ENCODE data around the gene EPS15. TPM values are rescaled to one million over a fixed set of nuclear protein-coding genes. Genes with fewer than 3 reads are reported as not detected.
"Not testable (repeated sequence)": the region's sequence is repeated elsewhere in the genome, so short reads cannot be mapped to it uniquely, and the experiment has no call there.

EPS15 gene
- total RNA-seq, 2 donors from 2014 or later, result 40.3 to 55.8 TPM

DNA sequence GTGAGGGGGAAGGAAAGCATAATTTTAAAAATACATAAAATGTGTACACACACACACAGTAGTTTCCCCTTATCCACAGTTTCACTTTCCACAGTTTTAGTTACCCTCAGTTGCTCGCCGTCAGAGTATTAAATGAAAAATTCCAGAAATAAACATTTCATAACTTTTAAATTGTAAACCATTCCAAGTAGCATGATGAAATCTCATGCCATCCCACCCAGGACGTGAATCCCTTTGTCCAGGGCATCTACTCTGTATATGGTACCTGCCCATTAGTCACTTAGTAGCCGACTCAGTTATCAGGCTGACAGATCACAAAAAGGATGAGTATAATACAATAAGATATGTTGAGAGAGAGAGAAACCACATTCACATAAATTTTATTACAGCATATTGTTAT lies 36.2 kb downstream of the EPS15 start:
- no peaks in the 10 kb centered on the region for H3K4me1 ChIP-seq
- no peaks in the 10 kb centered on the region for H3K27me3 ChIP-seq
- DNase-seq, result no peak
- no peak for TF ChIP-seq CTCF (IDR thresholded peaks at IDR 0.05)
- H3K27ac ChIP-seq, result no peak overlapping the region
- H3K4me3 ChIP-seq, result no peak overlapping the region
- intact Hi-C loops (cut with DNase I), result no loop called here
- no peaks in the 10 kb centered on the region for H3K9me3 ChIP-seq
- no peaks in the 10 kb centered on the region for H3K36me3 ChIP-seq
- H3K9ac ChIP-seq (ENCODE audit: low read depth in 2 of 2, low read length in 2 of 2), result no peak overlapping the region

GRCh38 chr1:51474832-51475620 lies 44.0 kb downstream of the EPS15 start:
- H3K9ac ChIP-seq (ENCODE audit: low read depth in 2 of 2, low read length in 2 of 2); H3K27ac ChIP-seq; DNase-seq; H3K4me3 ChIP-seq; H3K36me3 ChIP-seq; H3K4me1 ChIP-seq; intact Hi-C loops (cut with DNase I); H3K9me3 ChIP-seq; H3K27me3 ChIP-seq: not testable (repeated sequence)

GRCh38 chr1:51473331-51474115 lies 45.5 kb downstream of the EPS15 start:
- no peaks in the 10 kb centered on the region for H3K4me1 ChIP-seq
- no peaks in the 10 kb centered on the region for H3K27me3 ChIP-seq
- no peak for DNase-seq
- H3K9me3 ChIP-seq, result no peaks in the 10 kb centered on the region
- no peak for TF ChIP-seq CTCF (IDR thresholded peaks at IDR 0.05)
- H3K9ac ChIP-seq (ENCODE audit: low read depth in 2 of 2, low read length in 2 of 2), result no peak overlapping the region
- peaks cover 5% of the 10 kb centered on the region for H3K36me3 ChIP-seq
- no peak overlapping the region for H3K4me3 ChIP-seq
- intact Hi-C loops (cut with DNase I), result no loop called here
- no peak overlapping the region for H3K27ac ChIP-seq

DNA sequence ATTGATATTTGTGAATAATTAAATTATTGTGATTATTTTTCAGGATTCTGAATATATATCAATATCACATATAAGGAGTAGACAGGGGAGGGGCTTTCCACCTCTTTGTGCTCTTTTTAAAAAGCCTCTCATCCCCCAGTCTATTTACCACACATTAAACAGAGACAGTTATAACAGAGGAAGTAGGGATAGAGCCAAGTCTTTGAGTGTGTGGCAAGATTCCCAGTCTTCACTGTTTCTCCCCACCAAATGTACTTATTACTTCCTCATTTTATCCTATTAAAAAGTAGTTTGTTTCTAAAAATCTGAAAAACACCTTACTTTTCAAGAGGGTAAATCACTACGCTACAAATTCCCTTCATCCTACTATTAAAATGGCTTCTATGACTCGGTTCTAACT lies 46.7 kb downstream of the EPS15 start:
- Histone ChIP-seq H3K27ac (no peak overlapping the region), H3K9ac (ENCODE audit: low read depth in 2 of 2, low read length in 2 of 2) (no peak overlapping the region), H3K4me3 (no peak overlapping the region), H3K4me1 (no peaks in the 10 kb centered on the region), H3K27me3 (no peaks in the 10 kb centered on the region), H3K9me3 (no peaks in the 10 kb centered on the region), H3K36me3 (peaks cover 5% of the 10 kb centered on the region)
- no peak for DNase-seq
- intact Hi-C loops (cut with DNase I), result no loop called here
- no peak for TF ChIP-seq CTCF (IDR thresholded peaks at IDR 0.05)

DNA sequence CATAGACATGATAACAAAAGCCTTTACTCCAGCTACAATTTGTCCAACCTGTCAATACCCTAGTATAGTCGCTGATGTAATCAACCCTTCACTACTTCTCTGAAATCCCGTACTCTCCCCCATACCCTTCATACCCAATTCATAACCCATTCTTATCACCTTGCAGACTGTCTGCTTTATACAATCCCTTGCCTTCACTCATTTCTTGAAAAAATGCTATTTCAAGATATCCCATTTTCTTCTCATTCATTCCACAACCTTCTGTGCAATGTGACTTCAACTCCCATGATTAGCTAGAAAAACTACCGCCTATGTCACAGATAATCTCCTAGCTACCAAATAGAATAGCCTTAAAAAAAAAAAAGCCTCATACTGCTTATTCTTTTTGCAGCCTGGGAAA lies 49.5 kb downstream of the EPS15 start:
- H3K36me3 ChIP-seq, result peaks cover 5% of the 10 kb centered on the region
- TF ChIP-seq CTCF (IDR thresholded peaks at IDR 0.05), result no peak
- intact Hi-C loops (cut with DNase I), result no loop called here

GRCh38 chr1:51464828-51465227 lies 54.2 kb downstream of the EPS15 start:
- intact Hi-C loops (cut with DNase I), result no loop called here
- no peak overlapping the region for H3K4me3 ChIP-seq
- no peak for DNase-seq
- no peaks in the 10 kb centered on the region for H3K9me3 ChIP-seq
- no peak overlapping the region for H3K9ac ChIP-seq (ENCODE audit: low read depth in 2 of 2, low read length in 2 of 2)
- TF ChIP-seq CTCF (IDR thresholded peaks at IDR 0.05), result no peak
- no peak overlapping the region for H3K27ac ChIP-seq
- H3K4me1 ChIP-seq, result no peaks in the 10 kb centered on the region
- no peaks in the 10 kb centered on the region for H3K27me3 ChIP-seq
- no peaks in the 10 kb centered on the region for H3K36me3 ChIP-seq

More for the DNA sequence above, 49.5 kb downstream of the EPS15 start:
- no peak overlapping the region for H3K9ac ChIP-seq (ENCODE audit: low read depth in 2 of 2, low read length in 2 of 2)
- DNase-seq, result no peak
- no peak overlapping the region for H3K27ac ChIP-seq
- no peaks in the 10 kb centered on the region for H3K4me1 ChIP-seq
- H3K27me3 ChIP-seq, result no peaks in the 10 kb centered on the region
- no peaks in the 10 kb centered on the region for H3K9me3 ChIP-seq
- H3K4me3 ChIP-seq, result no peak overlapping the region
